HG02678 (cell line): ENCODE data around the gene OR10G7.
"Not testable (repeated sequence)": the region's sequence is repeated elsewhere in the genome, so short reads cannot be mapped to it uniquely, and the experiment has no call there.

Source experiments
- ATAC-seq: cut with Tn5 transposase; IDR thresholded peaks from one replicate; pipeline ENCODE4 v1.9.1; 2021; ENCODE audit warnings: mild to moderate bottlenecking, moderate library complexity; ENCODE audit not compliant: unreplicated experiment

The OR10G7 gene

GRCh38 chr11:124043420-124043819 lies 2.3 kb upstream of the OR10G7 start:
- ATAC-seq = no peak

GRCh38 chr11:124039557-124039956 lies 1.6 kb downstream of the OR10G7 start:
- no peak for ATAC-seq

GRCh38 chr11:124036666-124037065 lies 4.5 kb downstream of the OR10G7 start:
- ATAC-seq = no peak

GRCh38 chr11:124026498-124026897 lies 14.6 kb downstream of the OR10G7 start, which contains the start of gene OR10G8:
TSS of gene OR10G8 (plus strand) at chr11:124026798. CDS start at chr11:124029623, 2,825 bp downstream.
- ATAC-seq = no peak

- ATAC-seq = not testable (repeated sequence)
These were observed 25.3 kb downstream of the OR10G7 start for GRCh38 chr11:124015837-124016236.

- no peak for ATAC-seq
These were observed 28.4 kb downstream of the OR10G7 start, which contains the start of gene OR10G4 for GRCh38 chr11:124012697-124013096. TSS of gene OR10G4 (plus strand) at chr11:124012997. CDS start at chr11:124015575, 2,578 bp downstream.

- no peak for ATAC-seq
These were observed 46.0 kb downstream of the OR10G7 start, which contains the start of gene OR10G6 for GRCh38 chr11:123995119-123995518. TSS of gene OR10G6 (minus strand) at chr11:123995161. CDS start at chr11:123995161, 0 bp downstream.
